ENCODE results near the gene NTSR2. TPM values are rescaled to one million over a fixed set of nuclear protein-coding genes. Genes with fewer than 3 reads are reported as not detected.

NTSR2 gene
- total RNA-seq, 6 donors from 2014 or later, result not detected

GRCh38 chr2:11701751-11702301, 31.8 kb upstream of the NTSR2 start:
- TF ChIP-seq CTCF (IDR thresholded peaks at IDR 0.05) (no peak), POLR2A (IDR thresholded peaks at IDR 0.05) (peak in 1 of 4 donors; percentile 29), POLR2AphosphoS5 (IDR thresholded peaks at IDR 0.05) (no peak)
- ATAC-seq (ENCODE audit: low FRiP score in 2 of 2), result peak in 1 of 2 donors; percentile 53

DNA sequence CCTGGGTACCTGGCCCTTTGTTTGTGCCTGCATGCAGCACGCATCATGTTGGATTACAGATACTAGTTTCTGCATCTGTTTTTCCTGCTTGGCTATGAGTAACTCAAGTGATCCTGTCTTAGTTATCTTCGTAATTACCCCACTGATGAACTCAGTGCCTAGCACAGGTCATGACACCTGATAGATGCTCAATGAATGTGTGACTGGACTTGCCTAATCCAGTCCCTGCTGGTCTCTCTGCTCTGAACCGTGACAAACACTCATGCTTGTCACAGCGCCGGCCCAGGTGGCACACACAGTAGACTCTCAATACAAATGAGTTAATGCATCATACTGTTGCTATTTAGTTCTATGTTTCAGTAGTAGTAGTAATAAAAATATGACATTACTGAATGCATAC, 31.2 kb upstream of the NTSR2 start:
- peaks cover 5 to 19% (median 13%) of the 10 kb centered on the region in 4 donors for H3K4me1 ChIP-seq
- 90 to 95% methylated on average over 5 of the region's 5 CpGs for WGBS, 2 donors
- no peak for ATAC-seq (ENCODE audit: low FRiP score in 2 of 2)
- peak overlapping the region in 1 of 4 donors; percentile 17 for H3K27ac ChIP-seq
- H3K36me3 ChIP-seq, result no peaks in the 10 kb centered on the region
- TF ChIP-seq EP300 (IDR thresholded peaks at IDR 0.05) (no peak), CTCF (IDR thresholded peaks at IDR 0.05) (no peak), POLR2A (IDR thresholded peaks at IDR 0.05) (no peak)
- H3K9me3 ChIP-seq, result no peaks in the 10 kb centered on the region
- no peak overlapping the region for H3K4me3 ChIP-seq
- no peak for DNase-seq
- no peaks in the 10 kb centered on the region for H3K27me3 ChIP-seq

More at GRCh38 chr2:11701751-11702301, 31.8 kb upstream of the NTSR2 start:
- no peaks in the 10 kb centered on the region for H3K9me3 ChIP-seq
- H3K4me1 ChIP-seq, result peaks cover 5 to 19% (median 11%) of the 10 kb centered on the region in 4 donors
- no peaks in the 10 kb centered on the region for H3K27me3 ChIP-seq
- WGBS, 2 donors, result 56 to 72% methylated on average over 14 of the region's 14 CpGs
- peak in 1 of 2 donors; percentile 67 for DNase-seq
- no peaks in the 10 kb centered on the region for H3K36me3 ChIP-seq
- no peak overlapping the region for H3K4me3 ChIP-seq
- peak overlapping the region in 1 of 4 donors; percentile 17 for H3K27ac ChIP-seq

- WGBS, 2 donors, result 79 to 81% methylated on average over 8 to 9 of the region's 9 CpGs
- Histone ChIP-seq H3K27me3 (no peaks in the 10 kb centered on the region), H3K4me3 (no peak overlapping the region), H3K27ac (no peak overlapping the region), H3K4me1 (peaks cover 5 to 19% (median 13%) of the 10 kb centered on the region in 4 donors), H3K9me3 (no peaks in the 10 kb centered on the region), H3K36me3 (no peaks in the 10 kb centered on the region)
- TF ChIP-seq POLR2AphosphoS5 (IDR thresholded peaks at IDR 0.05), result no peak
- TF ChIP-seq CTCF (IDR thresholded peaks at IDR 0.05), result no peak
- TF ChIP-seq EP300 (IDR thresholded peaks at IDR 0.05), result no peak
- no peak for TF ChIP-seq POLR2A (IDR thresholded peaks at IDR 0.05)
- no peak for ATAC-seq (ENCODE audit: low FRiP score in 2 of 2)
- no peak for DNase-seq
Measured at GRCh38 chr2:11699686-11700670, 30.0 kb upstream of the NTSR2 start.

- Histone ChIP-seq H3K9me3 (no peaks in the 10 kb centered on the region), H3K36me3 (no peaks in the 10 kb centered on the region), H3K4me3 (no peak overlapping the region), H3K27ac (peak overlapping the region; percentile 32 to 86 (median 58)), H3K4me1 (peaks cover 7 to 21% (median 13%) of the 10 kb centered on the region in 4 donors), H3K27me3 (no peaks in the 10 kb centered on the region)
- peak; percentile 68 to 84 for DNase-seq
- ATAC-seq (ENCODE audit: low FRiP score in 2 of 2), result peak; percentile 47 to 69
- WGBS, 2 donors, result 37 to 69% methylated on average over 14 to 24 of the region's 24 CpGs
- no peak for TF ChIP-seq POLR2A (IDR thresholded peaks at IDR 0.05)
- peak in 2 of 4 donors; percentile 25 to 67 for TF ChIP-seq EP300 (IDR thresholded peaks at IDR 0.05)
- no peak for TF ChIP-seq CTCF (IDR thresholded peaks at IDR 0.05)
- peak; percentile 10 to 73 for TF ChIP-seq POLR2AphosphoS5 (IDR thresholded peaks at IDR 0.05)
Measured at GRCh38 chr2:11698009-11698922, 28.3 kb upstream of the NTSR2 start.
